Measurements from ENCODE around the gene SEPTIN12. TPM values are rescaled to one million over a fixed set of nuclear protein-coding genes. Genes with fewer than 3 reads are reported as not detected.

The SEPTIN12 gene
- not detected for total RNA-seq

- no peak for DNase-seq (ENCODE audit: low spot score)
- TF ChIP-seq CTCF (IDR thresholded peaks at IDR 0.05) = no peak
- ATAC-seq (ENCODE audit: low FRiP score) = no peak
Observed at GRCh38 chr16:4787627-4788482, at the start of gene SEPTIN12. Gene SEPTIN12 (minus strand): TSS chr16:4788345. CDS start chr16:4787645, 700 bp downstream.

GRCh38 chr16:4836727-4837126, 48.6 kb upstream of the SEPTIN12 start:
- ATAC-seq (ENCODE audit: low FRiP score) = no peak
- no peak for TF ChIP-seq CTCF (IDR thresholded peaks at IDR 0.05)
- DNase-seq (ENCODE audit: low spot score) = no peak

- DNase-seq (ENCODE audit: low spot score) (no peak), ATAC-seq (ENCODE audit: low FRiP score) (no peak)
- TF ChIP-seq CTCF (IDR thresholded peaks at IDR 0.05) = no peak
Observed at GRCh38 chr16:4833584-4833983, 45.4 kb upstream of the SEPTIN12 start.

- no peak for ATAC-seq (ENCODE audit: low FRiP score)
- no peak for DNase-seq (ENCODE audit: low spot score)
- TF ChIP-seq CTCF (IDR thresholded peaks at IDR 0.05) = no peak
Observed at GRCh38 chr16:4832698-4833343, 44.7 kb upstream of the SEPTIN12 start.

GRCh38 chr16:4831616-4832015, 43.5 kb upstream of the SEPTIN12 start:
- TF ChIP-seq CTCF (IDR thresholded peaks at IDR 0.05) = no peak
- no peak for ATAC-seq (ENCODE audit: low FRiP score)
- no peak for DNase-seq (ENCODE audit: low spot score)

GRCh38 chr16:4830408-4830807, 42.3 kb upstream of the SEPTIN12 start:
- no peak for TF ChIP-seq CTCF (IDR thresholded peaks at IDR 0.05)
- DNase-seq (ENCODE audit: low spot score) (no peak), ATAC-seq (ENCODE audit: low FRiP score) (no peak)
